ENCODE data around the gene PCDHGC3. TPM values are rescaled to one million over a fixed set of nuclear protein-coding genes. Genes with fewer than 3 reads are reported as not detected.

The PCDHGC3 gene
- polyA plus RNA-seq, 1 experiment = 47.4 TPM

- CTCF ChIA-PET = interaction anchor here (0.5 to 9.0 kb wide), 37 partner anchors 10 to 186 kb away, joined by 3 to 165 read pairs (median 5); partner anchors contain the start of genes PCDHGA10, PCDHGA11, PCDHGA12 and PCDHGA2
These were observed 49.1 kb downstream of the PCDHGC3 start for GRCh38 chr5:141524604-141525597.

GRCh38 chr5:141525653-141526052 is 49.9 kb downstream of the PCDHGC3 start:
- ChIA-PET POLR2A (interaction anchor here (1.5 kb wide), 2 partner anchors 50 to 113 kb away, joined by 3 to 7 read pairs; partner anchors contain the start of genes PCDHGA10 and PCDHGC3), CTCF (interaction anchor here (0.6 to 9.0 kb wide), 10 partner anchors 10 to 112 kb away, joined by 3 to 165 read pairs (median 14); partner anchors contain the start of genes PCDHGA10, PCDHGA12 and PCDHGC3)
- H3K27ac ChIP-seq (ENCODE audit: low read depth, low read length) = peak overlapping the region; percentile 95

More at GRCh38 chr5:141524604-141525597, 49.1 kb downstream of the PCDHGC3 start:
- TF ChIP-seq CTCF (IDR thresholded peaks at IDR 0.05; ENCODE audit: low read depth, low read length) = peak; percentile 99
- H3K27me3 ChIP-seq (ENCODE audit: control insufficient read depth, insufficient read depth, low read length) = no peaks in the 10 kb centered on the region
- no peaks in the 10 kb centered on the region for H3K9me3 ChIP-seq (ENCODE audit: control insufficient read depth, insufficient read depth, low read length)
- peak; percentile 95 for DNase-seq (ENCODE audit: low read depth, low spot score)
- POLR2A ChIA-PET = interaction anchor here (0.6 to 1.5 kb wide), 6 partner anchors 12 to 112 kb away, joined by 3 to 7 read pairs (median 3); partner anchors contain the start of genes PCDHGA10 and PCDHGC3
- peak overlapping the region; percentile 95 for H3K27ac ChIP-seq (ENCODE audit: low read depth, low read length)
- peak overlapping the region; percentile 29 for H3K4me3 ChIP-seq (ENCODE audit: low read depth, low read length)

DNA sequence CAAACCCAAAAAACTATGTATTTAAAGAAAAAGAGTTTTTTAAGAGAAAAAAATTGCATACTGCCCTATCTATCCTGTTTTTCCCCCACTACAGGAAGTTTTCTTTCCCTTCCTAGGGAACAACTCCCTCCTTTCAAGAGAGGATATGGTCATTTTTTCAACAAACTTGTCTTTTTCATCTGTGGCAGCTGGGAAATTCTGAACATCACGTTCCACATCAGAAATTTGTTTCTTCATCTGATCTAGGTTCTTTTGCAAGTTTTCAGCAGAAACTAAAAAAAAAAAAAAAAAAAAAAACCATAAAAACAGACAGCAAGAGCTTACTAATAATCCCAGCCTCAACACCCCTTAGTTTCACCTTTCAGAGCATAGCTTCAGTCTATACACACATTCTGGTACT is 51.7 kb downstream of the PCDHGC3 start:
- H3K4me3 ChIP-seq (ENCODE audit: low read depth, low read length) = no peak overlapping the region
- ChIA-PET CTCF (interaction anchor here (0.7 to 9.0 kb wide), 8 partner anchors 15 to 110 kb away, joined by 3 to 95 read pairs (median 7); partner anchors contain the start of genes DIAPH1, PCDHGA12, PCDHGB7 and PCDHGC3), POLR2A (interaction anchor here (0.9 to 1.1 kb wide), 2 partner anchors 9 to 30 kb away, joined by 4 to 7 read pairs; no protein-coding TSS in a partner anchor)
- TF ChIP-seq CTCF (IDR thresholded peaks at IDR 0.05; ENCODE audit: low read depth, low read length) = no peak
- no peak for DNase-seq (ENCODE audit: low read depth, low spot score)
- H3K9me3 ChIP-seq (ENCODE audit: control insufficient read depth, insufficient read depth, low read length) = no peaks in the 10 kb centered on the region
- H3K27ac ChIP-seq (ENCODE audit: low read depth, low read length) = no peak overlapping the region
- no peaks in the 10 kb centered on the region for H3K27me3 ChIP-seq (ENCODE audit: control insufficient read depth, insufficient read depth, low read length)

More at GRCh38 chr5:141525653-141526052, 49.9 kb downstream of the PCDHGC3 start:
- no peak overlapping the region for H3K4me3 ChIP-seq (ENCODE audit: low read depth, low read length)
- TF ChIP-seq CTCF (IDR thresholded peaks at IDR 0.05; ENCODE audit: low read depth, low read length) = no peak
- H3K9me3 ChIP-seq (ENCODE audit: control insufficient read depth, insufficient read depth, low read length) = no peaks in the 10 kb centered on the region
- no peak for DNase-seq (ENCODE audit: low read depth, low spot score)
- no peaks in the 10 kb centered on the region for H3K27me3 ChIP-seq (ENCODE audit: control insufficient read depth, insufficient read depth, low read length)

Other genes with a start within 250 kb of the PCDHGC3 start
- 0.88 and 0.93 TPM in 2 replicates for gene PCDHB15, start 230.6 kb upstream of the PCDHGC3 start, polyA plus RNA-seq (2011; rRNA removed)
- gene SLC25A2, start 171.9 kb upstream of the PCDHGC3 start, polyA plus RNA-seq (2011; rRNA removed) = not detected in 2 replicates
- 60.3 and 71.0 TPM in 2 replicates for gene TAF7, start 155.2 kb upstream of the PCDHGC3 start, polyA plus RNA-seq (2011; rRNA removed)
- gene PCDHGA1, start 145.5 kb upstream of the PCDHGC3 start, polyA plus RNA-seq (2011; rRNA removed) = 1.9 and 2.2 TPM in 2 replicates
- 6.1 and 6.3 TPM in 2 replicates for gene PCDHGA2, start 137.2 kb upstream of the PCDHGC3 start, polyA plus RNA-seq (2011; rRNA removed)
- 0.92 and 1.2 TPM in 2 replicates for gene PCDHGA3, start 132.1 kb upstream of the PCDHGC3 start, polyA plus RNA-seq (2011; rRNA removed)
- 3.2 TPM in 2 replicates for gene PCDHGB1, start 125.9 kb upstream of the PCDHGC3 start, polyA plus RNA-seq (2011; rRNA removed)
- gene PCDHGA4, start 120.9 kb upstream of the PCDHGC3 start, polyA plus RNA-seq (2011; rRNA removed) = 6.3 and 7.6 TPM in 2 replicates
- 4.6 and 4.8 TPM in 2 replicates for gene PCDHGB2, start 116.0 kb upstream of the PCDHGC3 start, polyA plus RNA-seq (2011; rRNA removed)
- gene PCDHGA5, start 111.8 kb upstream of the PCDHGC3 start, polyA plus RNA-seq (2011; rRNA removed) = 1.4 and 1.8 TPM in 2 replicates
- 3.6 and 4.3 TPM in 2 replicates for gene PCDHGB3, start 105.7 kb upstream of the PCDHGC3 start, polyA plus RNA-seq (2011; rRNA removed)
- 4.7 and 4.8 TPM in 2 replicates for gene PCDHGA6, start 102.1 kb upstream of the PCDHGC3 start, polyA plus RNA-seq (2011; rRNA removed)
- 2.7 TPM in 2 replicates for gene PCDHGA7, start 93.2 kb upstream of the PCDHGC3 start, polyA plus RNA-seq (2011; rRNA removed)
- 10.3 and 10.9 TPM in 2 replicates for gene PCDHGB4, start 88.3 kb upstream of the PCDHGC3 start, polyA plus RNA-seq (2011; rRNA removed)
- gene PCDHGA8, start 83.3 kb upstream of the PCDHGC3 start, polyA plus RNA-seq (2011; rRNA removed) = 0.93 and 1.1 TPM in 2 replicates
- 12.5 TPM in 2 replicates for gene PCDHGB5, start 78.0 kb upstream of the PCDHGC3 start, polyA plus RNA-seq (2011; rRNA removed)
- 6.4 and 8.0 TPM in 2 replicates for gene PCDHGA9, start 73.2 kb upstream of the PCDHGC3 start, polyA plus RNA-seq (2011; rRNA removed)
- gene PCDHGB6, start 67.9 kb upstream of the PCDHGC3 start, polyA plus RNA-seq (2011; rRNA removed) = 3.3 and 3.8 TPM in 2 replicates
- gene PCDHGA10, start 63.0 kb upstream of the PCDHGC3 start, polyA plus RNA-seq (2011; rRNA removed) = 9.2 and 11.7 TPM in 2 replicates
- 16.2 and 17.0 TPM in 2 replicates for gene PCDHGB7, start 58.3 kb upstream of the PCDHGC3 start, polyA plus RNA-seq (2011; rRNA removed)
- gene PCDHGA11, start 54.9 kb upstream of the PCDHGC3 start, polyA plus RNA-seq (2011; rRNA removed) = 7.5 and 7.7 TPM in 2 replicates
- gene PCDHGA12, start 45.5 kb upstream of the PCDHGC3 start, polyA plus RNA-seq (2011; rRNA removed) = 3.4 and 4.3 TPM in 2 replicates
- 0.46 and 0.83 TPM in 2 replicates for gene PCDHGC4, start 9.1 kb downstream of the PCDHGC3 start, polyA plus RNA-seq (2011; rRNA removed)
- gene PCDHGC5, start 13.1 kb downstream of the PCDHGC3 start, polyA plus RNA-seq (2011; rRNA removed) = 2.4 and 2.5 TPM in 2 replicates
- 27.1 and 34.7 TPM in 2 replicates for gene DIAPH1, start 143.0 kb downstream of the PCDHGC3 start, polyA plus RNA-seq (2011; rRNA removed)
- gene HDAC3, start 160.9 kb downstream of the PCDHGC3 start, polyA plus RNA-seq (2011; rRNA removed) = 78.3 and 82.2 TPM in 2 replicates
- 3.0 and 3.1 TPM in 2 replicates for gene RELL2, start 161.0 kb downstream of the PCDHGC3 start, polyA plus RNA-seq (2011; rRNA removed)
- gene FCHSD1, start 175.5 kb downstream of the PCDHGC3 start, polyA plus RNA-seq (2011; rRNA removed) = 28.1 and 30.2 TPM in 2 replicates
- gene ARAP3, start 206.3 kb downstream of the PCDHGC3 start, polyA plus RNA-seq (2011; rRNA removed) = 3.5 and 4.9 TPM in 2 replicates

All from AG04450 (cell line).